HG03342 (cell line): ENCODE results near the gene COL4A2.
"Not testable (repeated sequence)": the region's sequence is repeated elsewhere in the genome, so short reads cannot be mapped to it uniquely, and the experiment has no call there.

Experiments
- ATAC-seq: cut with Tn5 transposase; IDR thresholded peaks from one replicate; pipeline ENCODE4 v1.9.1; 2021; ENCODE audit warnings: mild to moderate bottlenecking, moderate library complexity; ENCODE audit not compliant: unreplicated experiment

COL4A2 gene

GRCh38 chr13:110305949-110306339 lies 1.1 kb upstream of the COL4A2 start:
- no peak for ATAC-seq

GRCh38 chr13:110306340-110306959 lies 634 bp upstream of the COL4A2 start:
- no peak for ATAC-seq

DNA sequence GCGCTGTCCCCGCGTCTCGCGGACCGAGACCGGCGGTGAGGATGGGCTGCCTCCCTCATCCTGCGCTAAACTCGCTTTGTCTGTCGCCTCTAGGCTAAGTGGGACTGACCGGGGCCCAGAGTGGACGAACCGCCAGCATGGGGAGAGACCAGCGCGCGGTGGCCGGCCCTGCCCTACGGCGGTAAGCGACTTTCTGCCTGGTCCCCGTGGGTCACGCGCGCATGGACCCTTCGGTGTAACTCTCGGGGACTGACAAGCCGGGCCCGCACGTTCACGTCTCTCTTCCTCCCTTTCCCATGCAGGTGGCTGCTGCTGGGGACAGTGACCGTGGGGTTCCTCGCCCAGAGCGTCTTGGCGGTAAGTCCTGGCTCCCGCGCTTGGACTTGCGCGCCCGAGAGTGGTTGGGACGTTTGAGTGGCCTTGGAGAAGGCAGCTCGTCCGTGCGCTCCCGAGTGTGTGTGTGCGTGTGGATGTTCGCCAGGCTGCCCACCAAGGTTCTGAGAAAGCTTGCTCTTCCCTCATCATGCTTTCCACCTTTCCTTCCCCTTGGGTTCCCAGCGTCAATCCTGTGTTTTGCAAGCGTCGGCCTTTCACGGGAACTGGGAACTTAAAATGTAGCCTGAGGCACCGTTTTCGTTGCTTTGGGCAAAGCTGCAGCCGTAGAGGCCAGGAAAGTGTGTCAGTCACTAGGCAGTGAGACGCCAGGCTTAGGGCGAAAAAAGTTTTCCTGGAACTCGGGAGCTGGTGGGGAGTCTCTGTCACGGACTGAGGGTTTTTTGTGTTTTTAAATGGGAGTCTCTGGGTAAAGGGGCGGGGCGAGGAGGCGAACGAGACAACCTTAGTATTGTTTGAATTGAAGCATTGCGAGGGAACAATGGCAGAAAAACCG lies 927 bp downstream of the COL4A2 start:
- ATAC-seq: no peak

DNA sequence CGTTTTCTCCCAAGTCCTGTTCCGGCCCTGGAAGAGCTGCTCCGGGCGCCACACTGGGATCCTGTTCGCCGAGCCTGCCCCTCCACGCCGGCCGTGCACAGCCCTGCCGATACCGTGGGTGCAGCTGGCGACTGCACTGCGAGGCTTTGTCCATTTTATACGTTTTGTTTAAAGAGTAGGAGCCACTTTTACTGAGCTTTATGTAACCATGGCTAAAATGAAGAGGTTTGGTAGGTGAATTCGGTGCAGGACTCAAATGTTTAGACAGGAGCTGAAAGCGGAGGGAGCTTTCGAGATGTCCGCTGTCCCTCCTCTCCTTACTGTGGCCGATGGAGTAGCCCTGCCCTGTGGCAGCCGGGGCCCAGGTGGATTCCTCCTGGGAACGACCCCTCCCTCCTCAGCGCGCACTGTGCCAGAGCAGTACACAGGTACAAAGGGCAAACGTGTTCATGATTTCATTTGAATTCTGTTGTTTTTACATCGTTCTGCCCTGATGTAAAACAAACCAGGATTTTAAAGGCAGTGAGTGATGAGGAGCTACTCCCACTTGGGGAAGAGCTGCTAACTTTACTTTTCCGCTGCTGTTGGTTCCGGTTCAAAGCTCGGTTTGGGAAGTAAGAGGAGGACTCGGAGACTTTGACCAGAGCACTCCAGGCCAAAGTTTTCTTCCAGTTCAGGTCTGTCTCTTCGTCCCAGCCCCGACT lies 1.7 kb downstream of the COL4A2 start:
- no peak for ATAC-seq

GRCh38 chr13:110309661-110310524 lies 2.8 kb downstream of the COL4A2 start:
- ATAC-seq: no peak

GRCh38 chr13:110310541-110311442 lies 3.7 kb downstream of the COL4A2 start:
- no peak for ATAC-seq

- ATAC-seq: no peak
Observed at GRCh38 chr13:110311443-110312338, 4.6 kb downstream of the COL4A2 start.

DNA sequence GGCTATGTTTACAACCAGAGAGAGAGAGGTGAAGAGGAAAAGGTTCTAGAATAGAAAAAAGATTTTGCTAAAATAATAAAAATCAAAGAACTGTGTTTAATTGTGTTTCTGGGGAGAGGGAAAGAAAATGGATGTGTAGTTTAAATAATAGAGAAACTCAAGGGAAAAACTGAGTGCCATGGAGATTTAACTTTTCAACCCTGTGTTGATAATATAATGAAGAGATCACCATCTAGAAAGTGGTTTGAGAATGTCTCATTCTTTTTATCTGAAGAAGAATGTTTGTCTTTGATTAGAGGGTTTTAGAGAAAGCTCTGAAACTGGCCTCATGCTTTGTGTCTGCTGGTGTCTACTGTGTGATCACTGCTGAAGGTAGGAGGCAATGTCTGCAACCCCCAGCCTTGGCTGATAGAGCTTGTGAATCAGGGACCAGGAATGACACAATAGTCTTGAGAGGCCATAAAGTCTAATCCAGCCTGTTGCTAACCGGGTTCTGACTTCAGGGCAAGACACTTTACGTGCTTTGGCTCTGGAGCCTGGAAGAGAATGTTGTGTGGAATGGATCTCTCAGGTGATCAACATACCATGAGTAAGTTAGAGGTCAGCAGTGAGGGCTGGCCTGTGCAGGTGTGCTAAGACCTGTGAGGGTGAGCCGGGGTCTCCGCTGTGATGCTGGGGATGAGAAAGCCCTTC lies 5.4 kb downstream of the COL4A2 start:
- ATAC-seq: no peak

GRCh38 chr13:110313261-110313660 lies 6.2 kb downstream of the COL4A2 start:
- not testable (repeated sequence) for ATAC-seq

DNA sequence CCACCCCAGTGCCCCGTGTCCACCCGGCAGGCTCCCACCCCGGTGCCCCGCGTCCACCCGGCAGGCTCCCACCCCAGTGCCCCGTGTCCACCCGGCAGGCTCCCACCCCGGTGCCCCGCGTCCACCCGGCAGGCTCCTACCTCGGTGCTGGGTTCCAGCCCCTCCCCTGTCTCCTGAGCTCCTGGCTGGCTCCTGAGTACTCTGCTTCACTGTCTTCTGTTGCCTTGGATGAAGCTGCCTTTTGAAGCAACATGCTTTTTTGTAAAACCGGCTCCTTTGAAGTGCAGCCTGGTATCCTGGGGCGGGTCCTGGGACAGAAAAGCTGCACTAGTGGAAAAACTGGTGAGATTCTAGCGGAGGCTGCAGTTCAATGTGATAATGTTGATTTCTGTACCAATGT lies 6.6 kb downstream of the COL4A2 start:
- not testable (repeated sequence) for ATAC-seq

- no peak for ATAC-seq
Observed at GRCh38 chr13:110314516-110315245, 7.6 kb downstream of the COL4A2 start.

DNA sequence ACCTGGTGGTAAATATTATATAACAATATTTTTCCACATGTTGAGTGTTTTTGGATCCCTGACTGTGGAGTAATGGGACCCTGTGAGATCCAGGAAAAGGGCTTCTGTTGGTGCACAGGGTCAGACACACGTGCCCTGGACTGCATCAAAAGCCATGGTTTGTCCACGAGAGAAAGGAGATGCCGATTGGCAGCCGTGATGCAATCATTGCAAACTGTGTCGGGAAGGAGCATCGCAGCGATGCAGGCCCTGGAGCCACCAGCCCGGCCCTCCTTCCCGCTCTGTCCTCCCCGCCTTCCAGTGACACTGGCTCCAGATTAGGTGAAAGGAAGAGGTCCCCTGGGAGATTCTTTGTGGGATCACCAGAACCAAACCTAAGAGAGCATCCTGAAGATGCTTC lies 9.1 kb downstream of the COL4A2 start:
- no peak for ATAC-seq

DNA sequence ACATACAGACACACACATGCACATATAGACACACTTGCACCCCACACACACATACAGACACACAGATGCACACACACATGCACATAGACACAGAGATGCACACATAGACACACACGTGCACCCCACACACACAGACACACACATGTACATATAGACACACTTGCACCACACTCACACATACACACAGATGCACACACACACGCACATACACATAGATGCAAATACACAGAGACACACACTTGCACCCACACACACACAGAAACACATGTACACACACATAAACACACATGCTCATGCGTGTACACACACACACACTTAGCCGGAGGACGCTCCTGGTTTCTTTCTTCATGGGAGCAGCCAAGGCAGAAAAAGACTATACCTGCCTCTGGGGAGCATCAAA lies 10.0 kb downstream of the COL4A2 start:
- no peak for ATAC-seq

- ATAC-seq: no peak
Observed at GRCh38 chr13:110317496-110318195, 10.6 kb downstream of the COL4A2 start.

DNA sequence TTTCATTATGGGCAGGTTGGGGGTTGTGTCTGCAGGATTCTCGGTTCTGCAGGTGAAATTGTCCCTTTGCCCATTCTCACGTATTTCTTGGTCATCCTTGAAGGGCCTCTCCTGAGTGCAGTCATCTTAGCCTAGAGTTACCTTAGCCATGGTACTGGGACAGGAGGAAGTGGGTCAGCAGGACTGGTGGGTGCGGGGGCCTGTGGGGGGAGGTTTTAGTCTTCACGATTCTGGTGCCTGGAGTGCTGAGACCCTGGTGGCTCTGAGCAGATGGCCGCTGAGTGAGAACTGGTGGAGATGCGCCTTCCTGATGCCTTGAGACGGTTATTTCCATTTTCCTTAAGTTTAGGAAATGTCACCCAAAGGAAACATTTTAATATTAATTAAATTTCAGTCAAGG lies 11.8 kb downstream of the COL4A2 start:
- no peak for ATAC-seq

DNA sequence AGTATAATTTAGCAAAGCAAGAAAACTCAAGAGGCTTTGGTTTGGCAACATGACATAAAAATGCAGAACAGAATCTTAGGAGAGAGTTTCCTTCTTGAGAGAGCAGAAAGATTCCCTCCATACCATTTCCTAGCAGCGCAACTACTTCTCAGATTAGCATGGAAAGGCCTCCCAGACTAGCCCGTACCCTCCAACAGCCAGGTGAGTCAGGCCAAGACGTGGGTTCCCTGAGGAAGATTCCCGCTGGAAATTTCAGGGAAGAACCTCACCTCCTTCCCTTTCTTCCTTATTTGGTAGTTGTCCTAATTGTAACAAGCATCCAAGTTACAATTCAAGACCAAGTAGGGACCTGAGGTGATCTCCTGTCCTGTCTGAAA lies 12.3 kb downstream of the COL4A2 start:
- no peak for ATAC-seq
